GM18499 (cell line): ENCODE data around the gene MTF2.
"Not testable (repeated sequence)": the region's sequence is repeated elsewhere in the genome, so short reads cannot be mapped to it uniquely, and the experiment has no call there.

Experiments used
- ATAC-seq: cut with Tn5 transposase; IDR thresholded peaks from one replicate; pipeline ENCODE4 v1.9.1; 2021; ENCODE audit warnings: moderate number of reproducible peaks; ENCODE audit not compliant: insufficient read depth, unreplicated experiment

Gene MTF2

DNA sequence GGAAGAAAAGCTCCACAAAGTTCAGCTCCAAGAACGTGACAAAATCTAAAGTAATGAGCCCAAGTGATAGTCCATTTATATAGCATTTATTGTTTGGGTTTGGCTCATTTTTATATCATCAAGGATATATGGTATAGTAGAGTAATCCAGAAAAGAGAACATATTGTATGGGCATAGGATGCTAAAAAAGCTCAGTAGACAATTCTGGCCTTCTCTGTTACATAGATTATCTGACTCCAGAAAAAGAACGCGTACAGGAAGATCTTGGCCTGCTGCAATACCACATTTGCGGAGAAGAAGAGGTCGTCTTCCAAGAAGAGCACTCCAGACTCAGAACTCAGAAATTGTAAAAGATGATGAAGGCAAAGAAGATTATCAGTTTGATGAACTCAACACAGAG lies 57.4 kb downstream of the MTF2 start:
- ATAC-seq: no peak

DNA sequence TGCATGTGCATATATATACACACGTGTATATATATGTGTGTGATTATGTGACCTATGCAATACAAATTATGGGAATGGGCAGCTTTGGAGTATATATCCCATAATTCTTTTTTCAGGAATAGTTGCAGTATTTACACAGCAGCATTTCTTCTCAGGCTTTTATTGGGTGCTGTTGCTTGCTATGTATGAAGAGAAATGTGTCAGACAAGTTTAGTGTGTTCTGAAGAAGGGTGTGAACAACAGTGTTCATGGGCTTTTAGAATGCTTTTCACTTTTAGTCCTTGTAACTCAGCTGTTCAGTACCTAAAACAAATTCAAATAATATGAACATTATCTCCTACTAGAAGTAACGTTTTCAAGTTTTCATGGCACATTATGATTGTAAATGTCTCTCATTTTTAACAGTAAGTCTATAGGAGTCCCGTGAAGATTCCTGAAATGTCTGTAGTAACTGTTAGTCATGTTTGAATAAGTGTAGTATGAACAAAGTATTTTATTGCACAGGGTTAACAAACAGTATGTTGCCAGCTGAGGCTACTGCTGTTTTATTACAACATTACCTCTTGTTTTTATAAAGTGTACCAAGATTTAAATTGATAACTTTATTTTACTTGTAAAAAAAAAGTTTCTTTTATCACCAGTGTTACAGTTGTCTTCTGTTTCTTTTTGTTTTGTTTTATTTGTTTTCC lies 58.7 kb downstream of the MTF2 start:
- no peak for ATAC-seq

DNA sequence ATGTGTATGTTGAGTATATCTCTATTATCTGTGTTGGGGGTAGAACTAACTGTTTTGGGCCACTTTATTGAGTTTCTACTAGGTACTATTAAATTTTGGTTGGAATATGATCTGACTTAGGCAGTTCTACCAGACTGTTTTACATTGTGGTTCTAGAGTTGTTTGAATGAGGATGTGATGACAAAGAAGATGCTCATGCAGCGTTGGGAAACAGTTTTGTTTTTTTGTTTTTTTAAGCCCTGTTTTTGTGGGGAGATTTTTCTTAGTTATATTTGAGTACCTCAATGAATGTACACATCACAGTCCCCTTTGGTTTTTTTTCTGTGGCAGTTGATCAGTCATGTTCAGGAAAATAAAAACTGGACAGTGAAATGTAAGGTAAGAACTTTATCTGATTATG lies 61.0 kb downstream of the MTF2 start:
- no peak for ATAC-seq

DNA sequence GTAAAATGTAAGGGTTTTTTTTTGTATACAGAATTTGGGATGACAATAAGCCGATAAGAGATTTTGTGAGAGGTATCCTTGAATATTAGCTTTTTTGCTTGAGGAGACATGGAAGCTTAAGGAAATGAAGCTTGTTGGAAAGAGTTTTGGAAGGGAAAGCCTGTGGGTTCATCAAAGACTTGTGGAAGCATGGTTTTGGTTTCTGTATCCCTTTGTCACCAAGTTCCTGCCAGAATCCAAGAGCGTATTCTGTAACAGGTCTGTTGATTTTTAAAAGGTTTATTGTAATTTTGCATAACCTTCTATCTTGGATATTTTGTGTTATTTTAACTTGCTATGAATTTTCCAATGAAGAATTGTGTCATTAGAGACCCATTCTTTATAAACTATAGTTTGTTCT lies 63.1 kb downstream of the MTF2 start:
- no peak for ATAC-seq

DNA sequence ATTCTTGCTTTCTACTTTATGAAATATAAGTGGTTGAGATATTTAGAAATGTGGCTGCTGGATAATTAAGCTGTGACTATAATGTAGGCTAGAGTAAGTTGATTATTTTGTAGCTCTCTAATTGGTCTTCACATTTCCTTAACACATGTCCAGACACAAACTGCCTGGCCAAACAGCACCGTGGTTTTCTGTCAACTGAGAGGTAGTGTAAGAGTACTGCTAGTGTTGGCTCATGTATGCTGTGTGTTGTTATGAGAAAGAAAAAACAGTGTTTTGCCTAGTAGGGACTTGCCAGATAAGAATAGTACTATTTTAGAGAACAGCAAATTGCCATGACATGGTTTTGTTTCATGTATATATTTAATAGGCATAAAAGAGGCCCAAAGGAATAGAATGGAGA lies 64.1 kb downstream of the MTF2 start:
- no peak for ATAC-seq

DNA sequence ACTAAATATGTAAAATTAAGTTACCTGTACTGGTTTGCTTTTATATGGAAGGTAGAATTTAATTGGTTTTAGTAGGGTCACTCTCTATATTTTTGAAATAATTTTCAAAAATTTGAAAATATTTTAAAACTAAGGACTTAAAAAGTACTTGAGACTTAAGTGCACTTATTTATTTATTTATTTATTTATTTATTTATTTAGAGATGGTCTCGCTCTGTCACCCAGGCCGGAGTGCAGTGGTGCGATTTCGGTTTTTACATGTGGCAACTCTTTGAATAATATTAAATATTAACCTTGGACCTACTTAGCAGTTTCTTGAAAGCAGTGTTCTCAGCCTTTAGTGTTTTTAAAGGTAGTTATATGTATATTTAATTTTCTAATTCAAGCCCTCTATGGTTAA lies 64.7 kb downstream of the MTF2 start:
- no peak for ATAC-seq

DNA sequence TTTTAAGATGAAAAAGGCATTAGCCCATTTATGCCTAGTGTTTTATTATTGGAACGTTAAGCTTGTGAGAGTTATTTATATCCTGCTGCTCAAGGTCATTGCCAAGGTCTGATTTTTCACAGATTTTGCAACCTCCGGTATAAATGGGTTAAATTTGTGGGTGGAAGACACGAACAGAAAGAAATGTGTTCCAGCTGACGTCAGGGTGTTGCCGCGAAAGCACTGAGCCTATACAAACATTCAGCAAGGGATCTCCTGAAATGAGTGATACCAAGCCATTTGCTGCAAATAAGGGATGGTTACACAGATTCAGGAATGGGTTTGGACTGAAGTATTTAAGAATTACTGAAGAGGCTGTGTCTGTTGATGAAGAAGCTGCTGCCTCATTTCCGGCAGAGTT lies 68.9 kb downstream of the MTF2 start:
- ATAC-seq: no peak

DNA sequence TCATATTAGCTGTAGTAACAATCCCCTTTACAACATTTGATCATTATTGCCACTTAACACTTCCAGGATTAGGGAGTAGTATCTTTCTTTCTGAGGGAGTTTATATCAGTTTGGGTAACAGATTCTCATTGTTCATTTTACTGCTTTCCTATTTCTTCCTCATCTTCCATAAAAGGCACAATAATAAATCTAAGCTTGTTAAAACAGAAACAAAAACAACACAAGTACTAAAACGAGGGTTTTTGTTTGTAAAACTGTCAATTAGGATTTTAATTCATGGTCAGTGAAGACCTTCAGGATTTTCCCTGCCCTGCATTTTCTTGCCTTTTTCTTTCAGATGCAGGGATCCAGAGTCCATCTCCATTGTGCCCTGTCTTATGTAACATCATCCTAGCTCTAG lies 71.6 kb downstream of the MTF2 start:
- ATAC-seq: no peak

DNA sequence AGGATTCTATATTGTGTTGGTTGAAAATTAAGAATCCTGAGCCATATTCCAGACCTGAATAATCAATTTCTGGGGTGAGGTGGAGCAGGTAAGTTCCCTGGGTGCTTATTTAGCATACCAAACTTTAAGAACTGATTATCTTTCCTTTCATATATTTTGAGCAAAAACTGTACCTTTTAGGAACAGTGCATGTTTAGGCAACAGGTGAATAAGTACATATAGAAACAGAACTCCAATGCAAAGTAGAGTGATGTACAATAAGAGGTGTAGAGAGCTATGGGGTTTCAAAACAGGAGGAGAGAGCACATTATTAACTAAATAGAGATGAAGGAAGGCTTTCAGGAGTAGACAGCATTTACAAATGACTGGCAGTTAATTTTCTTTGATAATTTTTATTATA lies 72.4 kb downstream of the MTF2 start:
- ATAC-seq: no peak

DNA sequence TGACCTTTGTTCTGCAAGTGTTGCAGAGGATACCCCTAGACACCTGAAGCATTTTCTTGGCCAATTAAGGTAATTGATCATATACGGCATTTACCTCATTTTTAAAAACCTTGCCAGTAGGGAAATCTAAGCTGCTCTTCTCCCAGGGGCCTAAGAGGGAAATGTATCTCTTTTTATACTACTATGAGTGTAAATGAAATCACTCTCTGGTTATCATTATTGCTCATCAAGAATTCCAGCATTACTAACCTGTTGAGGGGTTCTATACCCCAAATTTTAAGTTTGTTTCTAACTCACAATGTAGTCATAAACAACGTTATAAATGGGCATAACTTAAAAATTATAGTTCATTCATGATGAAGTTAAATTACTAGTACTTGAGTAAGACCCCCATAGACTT lies 73.8 kb downstream of the MTF2 start:
- ATAC-seq: no peak

DNA sequence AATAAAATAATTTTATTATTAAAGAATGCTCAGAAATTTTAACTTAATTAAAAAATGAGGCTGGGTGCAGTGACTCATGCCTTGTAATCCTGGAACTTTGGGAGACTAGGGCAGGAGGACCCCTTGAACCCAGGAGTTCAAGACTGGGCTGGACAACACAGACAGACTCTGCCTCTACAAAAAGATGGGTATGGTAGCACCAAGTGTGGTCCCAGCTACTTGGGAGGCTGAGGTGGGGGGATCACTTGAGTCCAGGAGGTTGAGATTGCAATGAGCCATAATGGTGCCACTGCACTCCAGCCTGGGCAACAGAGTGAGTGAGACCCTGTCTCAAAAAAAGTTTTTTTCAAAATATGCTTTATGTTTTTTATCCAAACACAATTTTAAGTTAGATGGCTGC lies 75.8 kb downstream of the MTF2 start:
- no peak for ATAC-seq

DNA sequence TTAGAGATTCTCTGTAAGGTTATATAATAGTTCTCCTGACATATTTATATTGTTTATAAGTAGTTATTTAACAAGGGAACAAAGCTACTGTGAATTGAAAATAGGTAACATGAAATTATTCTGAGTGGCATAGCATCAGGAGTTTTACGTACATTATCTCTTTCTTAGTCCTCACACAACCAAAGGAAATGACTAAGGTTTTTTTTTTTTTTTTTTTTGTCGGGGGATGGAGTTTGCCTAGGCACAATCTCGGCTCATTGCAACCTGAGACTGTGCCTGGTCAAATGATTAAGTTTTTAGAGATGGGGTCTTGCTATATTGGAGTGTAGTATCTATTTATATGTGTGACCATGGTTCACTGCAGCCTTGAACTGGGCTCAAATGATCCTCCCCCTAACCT lies 76.3 kb downstream of the MTF2 start:
- no peak for ATAC-seq

DNA sequence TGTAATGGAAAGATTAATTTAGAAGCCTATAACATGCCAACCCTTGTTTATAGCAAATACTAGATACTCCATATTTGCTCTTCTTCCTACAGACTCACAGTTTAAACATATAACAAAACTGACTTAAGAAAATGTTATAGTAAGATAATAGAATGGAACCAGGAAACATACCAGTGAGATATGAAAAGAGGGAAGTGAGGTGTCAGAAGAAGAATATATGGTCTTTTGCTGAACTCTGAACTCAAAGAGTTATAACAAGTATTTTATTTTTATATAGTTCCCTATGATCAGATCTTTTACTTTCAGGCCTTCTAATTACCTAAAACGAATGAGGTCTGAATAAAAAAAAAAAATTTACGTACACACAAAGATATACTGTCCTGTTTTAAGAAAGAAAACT lies 80.3 kb downstream of the MTF2 start:
- no peak for ATAC-seq

DNA sequence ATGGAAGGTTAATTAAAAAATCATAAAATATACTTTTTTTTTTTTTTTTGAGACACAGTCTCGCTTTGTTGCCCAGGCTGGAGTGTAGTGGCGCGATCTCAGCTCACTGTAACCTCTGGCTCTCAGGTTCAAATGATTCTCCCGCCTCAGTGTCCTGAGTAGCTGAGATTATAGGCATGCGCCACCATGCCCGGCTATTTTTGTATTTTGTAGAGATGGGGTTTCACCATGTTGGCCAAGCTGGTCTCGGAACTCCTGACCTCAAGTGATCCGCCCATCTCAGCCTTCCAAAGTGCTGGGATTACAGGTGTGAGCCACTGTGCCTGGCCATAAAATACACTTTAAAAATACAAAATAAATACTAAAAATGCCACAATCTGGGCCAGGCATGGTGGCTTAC lies 84.2 kb downstream of the MTF2 start:
- not testable (repeated sequence) for ATAC-seq

DNA sequence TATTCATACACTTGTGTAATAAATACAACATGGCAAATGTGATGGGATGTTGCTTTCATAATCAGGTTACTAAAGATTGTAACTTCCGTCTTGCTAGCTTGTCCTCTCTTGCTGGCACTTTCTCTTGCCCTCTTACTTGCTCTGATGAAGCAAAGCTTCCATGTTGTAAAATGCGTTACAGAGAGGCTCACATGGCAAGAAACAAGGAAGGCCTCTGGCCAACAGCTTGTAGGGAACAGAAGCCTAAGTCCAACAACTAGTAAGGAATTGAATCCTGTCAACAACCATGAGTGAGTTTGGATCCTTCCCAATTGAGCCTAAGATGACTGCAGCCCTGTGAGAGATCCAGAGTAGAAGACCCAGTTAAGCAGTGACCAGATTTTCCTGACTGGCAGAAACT lies 85.7 kb downstream of the MTF2 start:
- no peak for ATAC-seq

DNA sequence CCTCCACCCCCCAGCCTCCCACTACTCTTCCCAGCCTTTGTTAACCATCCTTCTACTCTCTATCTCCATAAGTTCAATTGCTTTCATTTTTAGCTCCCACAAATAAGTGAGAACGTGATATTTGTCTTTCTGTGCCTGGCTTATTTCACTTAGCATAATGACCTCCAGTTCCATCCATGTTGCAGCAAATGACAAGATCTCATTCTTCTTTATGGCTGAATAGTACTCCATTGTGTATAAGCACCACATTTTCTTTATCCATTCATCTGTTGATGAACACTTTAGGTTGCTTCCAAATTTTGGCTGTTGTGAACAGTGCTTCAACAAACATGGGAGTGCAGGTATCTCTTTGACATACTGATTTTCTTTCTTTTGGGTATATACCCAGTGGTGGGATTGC lies 86.8 kb downstream of the MTF2 start:
- not testable (repeated sequence) for ATAC-seq

DNA sequence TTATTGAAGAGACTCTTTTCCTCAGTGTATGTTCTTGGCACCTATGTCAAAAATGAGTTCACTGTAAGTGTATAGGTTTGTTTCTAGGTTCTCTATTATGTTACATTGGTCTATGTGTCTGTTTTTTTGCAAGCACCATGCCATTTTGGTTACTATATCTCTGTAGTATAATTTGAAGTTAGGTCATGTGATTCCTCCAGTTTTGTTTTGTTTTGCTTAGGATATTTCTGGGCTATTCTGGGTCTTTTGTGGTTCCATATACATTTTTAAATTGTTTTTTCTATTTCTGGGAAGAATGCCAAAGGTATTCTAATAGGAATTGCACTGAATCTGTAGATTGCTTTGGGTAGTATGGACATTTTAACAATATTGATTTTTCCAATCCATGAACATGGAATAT lies 87.9 kb downstream of the MTF2 start:
- ATAC-seq: no peak

DNA sequence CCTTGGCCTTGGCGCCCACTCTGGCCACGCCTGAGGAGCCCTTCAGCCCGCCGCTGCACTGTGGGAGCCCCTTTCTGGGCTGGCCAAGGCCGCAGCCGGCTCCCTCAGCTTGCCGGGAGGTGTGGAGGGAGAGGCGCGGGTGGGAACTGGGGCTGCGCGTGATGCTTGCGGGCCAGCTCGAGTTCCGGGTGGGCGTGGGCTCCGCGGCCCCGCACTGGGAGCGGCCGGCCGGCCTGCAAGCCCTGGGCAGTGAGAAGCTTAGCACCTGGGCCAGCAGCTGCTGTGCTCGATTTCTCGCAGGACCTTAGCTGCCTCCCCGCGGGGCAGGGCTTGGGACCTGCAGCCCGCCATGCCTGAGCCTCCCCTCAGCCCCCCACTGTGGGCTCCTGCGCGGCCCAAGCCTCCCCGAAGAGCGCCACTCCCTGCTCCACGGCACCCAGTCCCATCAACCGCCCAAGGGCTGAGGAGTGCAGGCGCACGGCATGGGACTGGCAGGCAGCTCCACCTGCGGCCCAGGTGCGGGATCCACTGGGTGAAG lies 91.1 kb downstream of the MTF2 start:
- not testable (repeated sequence) for ATAC-seq

DNA sequence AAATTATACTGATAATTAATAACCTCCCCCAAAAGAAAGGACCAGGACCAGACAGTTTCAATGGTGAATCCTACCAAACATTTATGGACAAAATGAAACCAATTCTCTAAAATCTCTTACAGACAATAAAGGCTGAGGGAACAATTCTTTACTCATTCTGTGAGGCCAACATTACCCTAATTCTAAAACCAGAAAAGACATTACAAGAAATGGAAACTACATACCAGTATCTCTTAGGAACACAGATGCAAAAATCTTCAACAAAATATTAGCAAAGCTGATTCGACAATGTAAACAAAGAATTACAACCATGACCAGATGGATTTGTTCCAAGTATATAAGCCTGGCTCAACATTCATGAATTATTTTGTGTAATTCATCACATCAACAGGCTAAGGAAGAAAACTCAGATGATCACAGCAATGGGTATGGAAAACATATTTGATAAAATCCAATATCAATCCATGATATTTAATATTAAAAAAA lies 92.5 kb downstream of the MTF2 start:
- no peak for ATAC-seq

DNA sequence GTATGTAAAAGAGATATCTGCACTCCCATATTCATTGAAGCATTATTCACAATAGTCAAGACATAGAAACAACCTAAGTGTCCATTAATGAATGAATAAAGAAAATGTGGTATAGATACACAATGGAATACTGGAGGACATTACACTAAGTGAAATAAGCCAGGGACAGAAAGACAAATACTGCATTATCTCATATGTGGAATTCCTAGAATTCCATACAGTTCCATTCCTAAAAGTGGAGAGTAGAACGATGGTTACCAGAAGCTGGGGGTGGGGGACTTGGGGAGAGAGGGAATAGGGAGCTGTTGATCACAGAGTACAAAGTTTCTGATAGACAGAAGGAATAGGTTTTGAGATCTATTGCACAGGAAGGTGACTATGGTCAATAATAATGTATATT lies 93.7 kb downstream of the MTF2 start:
- no peak for ATAC-seq

DNA sequence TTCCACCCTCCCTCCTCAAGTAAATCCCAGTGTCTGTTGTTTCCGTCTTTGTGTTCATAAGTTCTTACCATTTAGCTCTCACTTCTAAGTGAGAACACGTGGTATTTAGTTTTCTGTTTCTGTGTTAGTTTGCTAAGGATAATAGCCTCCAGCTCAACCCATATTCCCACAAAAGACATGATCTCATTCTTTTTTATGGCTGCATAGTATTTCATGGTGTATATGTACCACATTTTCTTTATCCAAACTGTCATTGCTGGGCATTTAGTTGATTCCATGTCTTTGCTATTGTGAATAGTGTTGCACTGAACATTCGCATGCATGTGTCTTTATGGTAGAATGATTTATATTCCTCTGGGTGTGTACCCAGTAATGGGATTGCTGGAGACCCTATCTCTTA lies 95.6 kb downstream of the MTF2 start:
- ATAC-seq: not testable (repeated sequence)

DNA sequence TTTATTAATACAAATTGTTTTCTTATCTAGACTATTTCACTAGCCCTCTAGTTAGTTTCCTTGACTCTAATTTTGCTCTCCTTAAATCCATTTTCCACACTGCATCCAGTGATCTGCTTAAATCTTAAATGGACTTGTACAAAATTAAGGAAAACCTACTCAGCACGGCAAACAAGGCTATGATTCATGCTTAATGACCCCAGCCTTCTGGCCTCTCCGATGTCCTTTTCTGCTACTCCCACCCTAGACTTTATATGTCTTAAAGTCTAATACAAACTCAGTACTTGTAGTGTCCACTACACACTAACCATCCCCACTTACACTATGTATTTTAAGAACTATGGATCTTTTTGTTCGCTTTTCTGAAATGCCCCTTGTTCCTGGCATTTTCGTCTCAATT lies 98.9 kb downstream of the MTF2 start:
- no peak for ATAC-seq
